HG02981 (cell line): Measurements from ENCODE around the gene ZCCHC10.

Source experiments
- ATAC-seq: cut with Tn5 transposase; IDR thresholded peaks from one replicate; pipeline ENCODE4 v1.9.1; 2021; ENCODE audit warnings: mild to moderate bottlenecking, moderate library complexity; ENCODE audit not compliant: unreplicated experiment

ZCCHC10 gene

DNA sequence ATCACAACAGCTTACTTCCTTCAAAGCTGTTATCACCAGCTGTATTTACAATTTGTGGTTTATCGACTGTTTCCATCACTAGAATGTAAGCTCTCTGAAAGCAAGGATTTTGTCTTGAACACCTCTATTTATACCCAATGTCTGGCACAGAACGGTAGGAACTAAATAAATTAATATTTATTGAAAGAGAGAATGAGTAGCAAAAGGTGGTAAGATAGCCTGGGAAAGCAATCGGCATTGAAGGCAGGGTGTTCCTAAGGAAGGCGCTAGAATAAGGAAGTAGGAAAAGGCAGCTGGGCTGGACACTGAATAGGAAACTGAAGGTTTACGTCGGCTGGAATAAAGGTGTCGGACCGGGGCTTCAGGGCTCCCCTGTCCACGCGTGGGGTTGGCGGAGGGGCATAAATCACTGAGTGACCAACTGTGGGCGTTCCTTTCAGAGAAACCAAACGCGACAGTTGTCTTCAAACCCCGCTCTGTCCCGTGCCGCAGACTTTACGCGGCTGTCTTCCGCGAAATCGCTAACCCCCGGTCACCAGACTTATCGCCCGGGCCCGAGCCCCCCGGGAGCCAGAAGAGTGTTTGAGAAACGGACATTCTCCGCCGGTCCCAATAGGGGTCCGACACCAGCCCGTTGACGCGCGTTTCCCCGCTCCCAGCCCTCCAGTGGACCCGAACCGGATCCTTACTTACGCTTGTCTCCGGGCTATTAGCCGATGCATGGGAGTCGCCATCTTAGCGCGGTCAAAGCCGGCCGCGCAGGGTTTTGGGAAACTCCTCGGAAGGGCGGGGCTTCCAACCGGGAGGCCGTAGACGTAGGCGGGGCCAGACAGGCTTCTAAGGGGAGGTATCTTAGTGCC lies at the start of gene ZCCHC10:
Gene ZCCHC10 (minus strand): TSS at position 746 of the 860 bp plus-strand sequence. CDS start 12 bp downstream, at position 734.
- peak; percentile 98 for ATAC-seq

DNA sequence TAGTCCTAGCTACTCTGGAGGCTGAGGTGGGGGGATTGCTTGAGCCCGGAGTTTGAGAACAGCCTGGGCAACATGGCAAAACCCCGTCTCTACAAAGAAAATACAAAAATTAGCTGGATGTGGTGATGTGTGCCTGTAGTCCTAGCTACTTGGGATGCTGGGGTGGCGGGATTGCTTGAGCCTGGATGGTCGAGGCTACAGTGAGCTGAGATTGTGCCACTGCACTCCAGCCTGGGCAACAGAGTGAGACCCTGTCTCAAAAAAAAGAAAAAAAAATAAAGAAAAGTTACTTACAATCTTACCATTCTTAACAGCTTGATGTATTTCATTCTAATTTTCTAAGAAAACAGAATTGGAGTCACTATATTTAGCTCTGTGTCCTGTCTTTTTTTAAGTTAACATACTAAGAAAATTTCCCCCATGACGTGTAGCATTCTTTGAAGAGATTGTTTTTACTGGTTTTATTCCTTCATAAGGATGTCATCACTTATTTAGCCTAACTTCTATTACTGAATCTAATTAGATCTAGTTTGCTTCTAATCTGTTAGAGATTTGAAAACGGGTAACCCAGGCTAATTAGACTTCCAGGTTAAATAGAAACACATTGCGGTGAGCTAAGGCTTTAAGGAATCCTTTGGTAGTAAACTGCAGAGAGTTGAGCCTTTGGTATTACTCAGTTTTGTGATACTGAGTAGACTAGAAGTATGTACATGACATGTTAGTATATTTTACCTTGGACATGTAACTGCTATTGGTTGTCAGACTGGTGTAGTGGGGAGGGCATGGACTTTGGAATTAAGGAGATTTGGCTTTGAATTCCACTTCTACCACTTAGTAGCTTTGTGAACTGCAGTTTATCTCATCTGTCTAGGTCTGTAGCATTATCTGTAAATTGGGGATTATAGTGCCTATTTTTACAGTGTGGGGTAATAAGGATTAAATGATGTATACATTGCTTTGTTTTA lies 49.5 kb upstream of the ZCCHC10 start:
- no peak for ATAC-seq

DNA sequence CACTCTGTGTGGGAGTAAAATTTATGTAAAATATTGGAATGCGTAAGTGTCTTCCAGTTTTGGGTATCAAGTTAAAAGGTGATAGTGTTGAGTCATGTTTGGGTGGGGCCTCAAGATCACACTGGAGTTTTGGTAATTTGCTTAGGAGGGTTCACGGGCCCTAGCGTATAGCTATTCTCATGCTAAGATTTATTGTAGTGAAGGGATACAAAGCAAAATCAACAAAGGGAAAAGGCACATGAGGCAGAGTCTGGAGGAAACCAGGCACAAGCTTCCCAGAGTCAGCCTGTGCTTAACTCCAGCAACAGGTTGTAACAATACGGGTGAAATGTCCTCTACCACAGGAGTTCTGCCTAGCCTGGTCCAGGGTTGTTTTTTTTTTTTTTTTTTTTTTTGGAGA lies 45.7 kb upstream of the ZCCHC10 start:
- ATAC-seq = no peak

DNA sequence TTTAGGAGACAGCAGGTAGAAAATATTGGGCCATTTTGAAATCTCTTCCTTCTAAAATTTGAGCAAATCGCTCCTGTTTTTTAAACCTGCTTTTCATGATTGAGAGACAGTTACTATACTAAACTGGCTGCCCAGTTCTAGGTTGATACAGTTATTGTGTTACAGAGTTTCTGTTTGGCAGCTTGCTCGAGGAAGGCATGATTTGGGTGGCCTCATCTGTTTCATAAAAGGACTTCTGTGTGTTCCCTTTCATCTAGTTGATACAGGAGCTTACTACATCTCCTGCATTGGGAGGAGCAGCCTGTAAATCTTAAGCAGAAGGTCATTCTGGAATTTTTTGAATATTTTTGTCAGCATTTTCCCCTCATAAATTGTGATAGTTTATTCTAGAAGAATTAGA lies 39.7 kb upstream of the ZCCHC10 start:
- ATAC-seq = no peak

DNA sequence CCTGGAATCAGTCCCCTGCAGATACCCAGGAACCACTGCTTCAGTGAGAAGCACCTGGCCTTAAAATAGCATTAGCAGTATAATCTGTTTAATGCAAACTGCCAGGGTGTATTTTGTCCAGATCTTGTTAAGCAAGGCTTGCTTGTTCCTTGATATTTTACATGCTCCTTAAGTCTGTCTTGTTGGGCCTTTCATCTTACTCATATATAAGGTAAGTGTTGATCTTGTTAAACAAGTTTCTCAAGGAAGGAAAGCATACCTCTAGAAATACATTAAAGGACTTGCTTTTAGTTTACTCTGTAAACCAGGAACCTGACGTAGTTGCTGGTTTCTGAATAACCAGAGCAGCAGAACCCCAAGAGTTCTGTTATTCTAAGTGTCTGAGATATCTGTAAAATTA lies 39.1 kb upstream of the ZCCHC10 start:
- no peak for ATAC-seq

DNA sequence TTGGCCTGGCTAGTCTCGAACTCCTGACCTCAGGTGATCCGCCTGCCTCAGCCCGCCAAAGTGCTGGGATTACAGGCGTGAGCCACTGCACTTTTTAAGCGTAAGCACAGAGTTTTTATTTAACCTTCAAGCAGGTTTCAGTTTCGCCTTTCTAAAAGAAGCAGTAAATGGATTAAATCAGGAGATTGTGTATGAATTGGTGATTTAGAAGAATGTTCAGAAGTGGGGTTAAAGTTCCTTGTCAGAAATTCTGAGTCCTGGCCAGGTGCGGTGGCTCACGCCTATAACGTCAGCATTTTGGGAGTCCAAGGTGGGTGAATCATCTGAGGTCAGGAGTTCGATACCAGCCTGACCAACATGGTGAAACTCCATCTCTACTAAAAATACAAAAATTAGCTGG lies 37.6 kb upstream of the ZCCHC10 start:
- ATAC-seq = no peak

DNA sequence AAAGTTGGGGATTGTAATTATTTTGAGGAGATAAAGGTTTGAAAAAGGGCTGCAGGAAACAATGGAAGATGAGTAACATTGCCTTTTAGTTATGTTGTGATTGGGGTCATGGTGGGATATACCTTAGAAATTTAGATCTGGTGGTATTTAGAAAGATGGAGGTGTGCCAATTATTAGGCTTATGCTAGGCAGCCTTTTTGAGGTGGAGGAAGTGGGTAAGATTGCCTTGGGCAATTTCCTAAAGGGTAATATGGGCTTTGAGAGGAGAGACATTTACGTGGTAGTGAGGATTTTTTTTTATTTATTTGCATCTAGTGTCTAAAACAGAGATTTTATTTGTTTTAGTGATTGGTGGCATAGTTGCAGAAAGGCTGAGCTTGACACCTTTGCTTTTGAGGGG lies 35.9 kb upstream of the ZCCHC10 start:
- ATAC-seq = no peak

DNA sequence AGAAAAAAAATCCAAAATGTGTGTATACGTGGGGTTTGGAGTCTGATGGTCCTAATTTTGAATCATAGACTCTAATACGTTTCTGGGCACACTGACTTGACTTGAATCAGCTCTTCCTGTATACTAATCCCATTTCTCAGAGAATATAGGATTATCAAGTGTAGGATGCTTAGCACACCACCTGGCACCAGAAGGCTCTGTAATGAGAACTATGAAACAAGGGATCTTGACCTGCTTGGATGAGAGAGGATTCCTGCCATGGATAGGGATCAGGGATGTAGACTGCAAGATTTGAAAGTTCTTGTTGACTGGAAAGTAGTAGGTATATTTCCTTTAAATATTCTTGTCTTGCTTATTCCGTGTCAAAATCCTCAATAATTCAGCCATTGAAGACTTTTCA lies 33.3 kb upstream of the ZCCHC10 start:
- ATAC-seq = no peak

DNA sequence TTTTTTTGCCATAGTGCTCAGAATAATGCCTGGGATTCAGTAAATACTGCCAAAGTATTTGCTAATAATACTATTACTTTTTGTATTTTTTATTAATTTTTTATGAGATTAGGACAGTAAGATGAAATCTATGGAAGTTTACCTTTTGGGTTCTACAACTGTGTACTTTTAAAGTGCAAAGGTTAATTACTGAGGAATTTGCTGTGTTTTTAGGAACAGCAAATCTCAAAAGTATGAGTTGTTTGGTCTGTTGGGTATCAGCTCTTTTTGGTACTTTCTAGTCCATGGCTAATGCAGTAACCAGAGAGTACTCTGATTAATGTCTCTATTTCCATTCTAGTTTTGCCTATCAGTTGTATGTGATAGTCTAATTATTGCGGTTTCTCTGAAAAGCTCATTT lies 30.5 kb upstream of the ZCCHC10 start:
- no peak for ATAC-seq

DNA sequence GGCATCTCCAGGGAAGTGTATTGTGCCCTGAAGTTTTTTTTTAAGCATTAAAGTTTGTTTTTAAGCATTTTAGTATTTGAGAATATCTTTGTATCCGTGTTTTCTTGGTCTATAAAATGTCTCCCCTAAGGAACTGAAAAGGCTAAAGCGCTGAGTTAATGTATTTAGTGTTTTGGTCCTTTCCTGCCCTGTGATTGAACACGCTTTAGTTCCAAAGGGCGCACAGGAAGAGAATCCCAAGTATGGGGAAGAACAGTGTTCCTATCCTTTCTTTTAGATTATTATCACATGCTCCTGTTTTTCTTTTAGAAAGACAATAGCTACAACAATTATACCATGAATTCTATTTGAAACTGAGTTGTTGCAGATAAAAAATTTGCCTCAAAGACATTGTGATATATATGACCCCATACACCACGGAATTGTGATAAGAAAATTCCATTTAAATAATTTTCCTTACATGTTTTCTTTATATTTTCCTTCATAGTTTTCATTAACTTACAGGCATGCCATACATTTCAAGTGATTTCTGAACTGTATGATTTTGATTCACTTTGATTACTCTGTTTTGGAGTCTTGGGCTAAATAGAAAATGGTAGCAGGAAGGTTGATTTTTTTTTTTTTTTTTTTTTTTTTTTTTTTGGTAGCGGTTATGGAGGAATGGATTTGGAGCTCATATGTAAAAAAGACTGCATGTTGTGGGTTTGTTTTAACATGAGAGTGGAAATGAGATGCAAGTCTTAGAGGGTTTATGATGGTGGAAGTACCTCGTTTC lies 28.5 kb upstream of the ZCCHC10 start:
- no peak for ATAC-seq

DNA sequence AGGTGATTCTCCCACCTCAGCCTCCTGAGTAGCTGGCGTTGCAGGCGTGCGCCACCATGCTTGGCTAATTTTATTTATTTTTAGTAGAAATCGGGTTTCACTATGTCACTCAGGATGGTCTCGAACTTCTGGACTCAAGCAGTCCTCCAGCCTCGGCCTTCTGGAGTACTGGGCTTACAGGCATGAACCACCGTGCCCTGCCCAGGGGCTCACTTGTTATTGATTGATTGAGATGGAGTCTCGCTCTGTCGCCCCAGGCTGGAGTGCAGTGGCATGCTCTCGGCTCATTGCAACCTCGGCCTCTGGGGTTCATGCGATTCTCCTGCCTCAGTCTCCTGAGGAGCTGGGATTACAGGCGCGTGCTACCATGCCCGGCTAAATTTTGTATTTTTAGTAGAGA lies 27.1 kb upstream of the ZCCHC10 start:
- no peak for ATAC-seq

DNA sequence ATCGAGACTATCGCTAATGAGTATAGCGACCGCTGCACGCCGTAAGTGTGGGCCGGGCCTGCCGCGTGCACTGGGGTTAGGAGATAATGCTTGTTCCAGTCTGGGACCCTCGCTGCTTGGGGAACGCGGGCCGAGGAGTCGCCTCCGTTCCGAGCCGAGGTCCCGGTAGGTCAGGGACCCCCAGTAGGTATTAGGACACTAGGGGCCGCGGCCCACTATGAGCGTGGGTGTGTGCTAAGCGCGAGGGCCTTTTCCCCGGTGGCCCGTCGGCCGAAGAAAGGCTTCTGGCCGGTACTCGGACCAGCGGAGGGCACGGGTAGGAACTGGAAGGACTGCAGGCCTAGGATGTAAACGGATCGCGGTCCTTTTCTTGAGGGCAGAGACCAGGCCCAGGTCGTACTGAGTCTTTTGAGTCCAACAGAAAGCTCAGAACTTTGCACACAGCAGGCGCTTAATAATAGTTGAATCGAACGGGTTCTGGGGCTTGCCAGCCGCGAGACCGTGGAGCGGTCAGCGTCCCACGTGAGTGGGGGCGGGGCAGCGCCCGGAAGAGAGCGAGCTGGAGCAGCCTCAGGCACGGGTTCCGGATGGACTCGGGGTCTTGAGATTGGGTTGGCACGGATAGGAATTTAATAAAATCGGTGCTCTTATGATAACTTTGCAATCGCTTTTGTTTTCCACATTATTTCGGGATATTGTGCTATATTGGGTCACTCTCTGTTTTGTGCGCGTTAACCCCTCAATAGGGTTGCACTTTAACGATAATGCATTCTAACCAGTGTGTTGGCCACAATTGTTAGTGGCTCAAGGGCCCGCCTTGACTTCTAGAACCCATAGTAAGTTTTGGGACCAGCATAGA lies 26.2 kb upstream of the ZCCHC10 start:
- ATAC-seq = peak; percentile 34

DNA sequence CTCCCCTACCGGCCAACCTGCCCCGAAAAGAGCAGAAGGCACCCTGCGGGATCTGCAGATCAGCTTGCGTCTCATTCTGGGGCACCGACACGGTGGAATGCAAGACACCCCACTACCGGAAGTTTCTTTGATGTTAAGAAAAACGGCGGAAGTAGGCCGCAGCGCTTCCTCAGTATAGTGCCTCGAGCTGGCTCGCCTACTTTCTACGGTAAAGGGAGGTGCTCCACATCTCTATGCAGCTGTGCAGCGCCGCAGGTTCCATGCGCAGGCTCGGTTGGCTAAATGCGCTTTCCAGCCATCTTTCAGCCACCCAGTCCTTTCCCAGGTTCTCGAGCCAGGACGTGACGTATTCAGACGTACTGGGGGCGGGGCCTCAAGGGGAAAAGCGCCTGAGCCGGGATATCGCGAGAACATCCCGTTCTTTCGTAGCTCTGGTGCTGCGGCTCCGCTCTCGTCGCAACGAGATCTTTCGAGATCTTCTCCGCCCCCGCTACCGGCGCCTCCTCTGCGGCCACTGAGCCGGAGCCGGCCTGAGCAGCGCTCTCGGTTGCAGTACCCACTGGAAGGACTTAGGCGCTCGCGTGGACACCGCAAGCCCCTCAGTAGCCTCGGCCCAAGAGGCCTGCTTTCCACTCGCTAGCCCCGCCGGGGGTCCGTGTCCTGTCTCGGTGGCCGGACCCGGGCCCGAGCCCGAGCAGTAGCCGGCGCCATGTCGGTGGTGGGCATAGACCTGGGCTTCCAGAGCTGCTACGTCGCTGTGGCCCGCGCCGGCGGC lies 25.4 kb upstream of the ZCCHC10 start, which contains the start of gene HSPA4:
Gene HSPA4 (plus strand): TSS at position 472 of the 775 bp plus-strand sequence. CDS start 238 bp downstream, at position 710.
- ATAC-seq = peak; percentile 81

DNA sequence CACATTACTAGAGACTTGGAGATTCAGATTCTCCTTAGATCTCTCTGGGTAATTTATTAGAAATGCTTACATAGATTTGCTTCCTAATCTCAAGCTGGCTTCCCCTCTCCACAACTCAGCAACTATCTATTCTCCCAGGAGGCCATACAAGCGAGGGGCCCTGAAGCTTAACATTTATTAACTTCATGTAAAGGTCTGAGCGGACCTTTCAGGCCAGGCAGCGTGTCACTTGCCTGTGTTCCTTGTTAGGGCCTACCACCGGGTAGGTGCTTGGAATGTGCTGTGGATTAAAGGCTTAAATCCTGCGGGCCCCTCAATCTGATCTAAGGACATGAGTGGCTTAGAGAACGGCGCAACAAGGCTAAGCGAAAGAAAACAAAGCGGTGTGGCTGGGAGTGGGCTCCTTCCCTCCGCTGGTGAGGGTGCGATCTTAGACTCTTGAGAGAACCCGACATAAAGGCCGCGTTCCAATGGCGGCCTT lies 24.8 kb upstream of the ZCCHC10 start:
- ATAC-seq = no peak

DNA sequence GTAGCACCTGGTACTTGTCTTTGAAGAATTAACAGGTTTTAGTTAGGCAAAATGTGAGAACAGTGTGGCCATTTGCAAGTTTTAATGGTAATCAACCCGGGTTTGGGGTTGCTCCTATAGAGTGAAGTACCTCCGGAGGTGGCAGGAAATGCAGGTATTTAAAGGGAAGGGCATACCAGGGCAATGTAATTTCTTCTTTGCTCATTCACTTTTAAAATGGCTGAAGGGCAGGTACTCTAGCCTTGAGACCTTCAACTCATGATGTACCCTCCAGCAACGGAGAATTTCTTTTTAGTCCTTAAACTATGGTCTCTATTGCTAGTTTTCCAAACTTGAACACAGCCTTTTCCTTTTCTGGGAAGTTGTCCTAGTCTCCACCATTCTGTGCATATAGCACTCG lies 24.2 kb upstream of the ZCCHC10 start:
- ATAC-seq = no peak

DNA sequence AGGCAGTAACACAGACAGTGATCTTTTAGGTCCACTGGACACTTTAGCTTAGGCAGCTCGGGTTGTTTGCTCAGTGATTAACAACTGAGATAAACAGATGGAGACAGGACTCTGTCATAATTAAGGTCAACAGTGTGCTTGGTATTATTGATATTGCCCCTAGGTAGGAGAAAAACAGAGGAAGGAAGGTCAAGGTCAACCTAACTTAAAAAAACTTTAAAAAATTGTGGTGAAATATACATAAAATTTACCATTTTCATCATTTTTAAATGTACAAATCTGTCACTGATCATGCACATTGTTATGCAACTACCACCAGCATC lies 23.3 kb upstream of the ZCCHC10 start:
- no peak for ATAC-seq

DNA sequence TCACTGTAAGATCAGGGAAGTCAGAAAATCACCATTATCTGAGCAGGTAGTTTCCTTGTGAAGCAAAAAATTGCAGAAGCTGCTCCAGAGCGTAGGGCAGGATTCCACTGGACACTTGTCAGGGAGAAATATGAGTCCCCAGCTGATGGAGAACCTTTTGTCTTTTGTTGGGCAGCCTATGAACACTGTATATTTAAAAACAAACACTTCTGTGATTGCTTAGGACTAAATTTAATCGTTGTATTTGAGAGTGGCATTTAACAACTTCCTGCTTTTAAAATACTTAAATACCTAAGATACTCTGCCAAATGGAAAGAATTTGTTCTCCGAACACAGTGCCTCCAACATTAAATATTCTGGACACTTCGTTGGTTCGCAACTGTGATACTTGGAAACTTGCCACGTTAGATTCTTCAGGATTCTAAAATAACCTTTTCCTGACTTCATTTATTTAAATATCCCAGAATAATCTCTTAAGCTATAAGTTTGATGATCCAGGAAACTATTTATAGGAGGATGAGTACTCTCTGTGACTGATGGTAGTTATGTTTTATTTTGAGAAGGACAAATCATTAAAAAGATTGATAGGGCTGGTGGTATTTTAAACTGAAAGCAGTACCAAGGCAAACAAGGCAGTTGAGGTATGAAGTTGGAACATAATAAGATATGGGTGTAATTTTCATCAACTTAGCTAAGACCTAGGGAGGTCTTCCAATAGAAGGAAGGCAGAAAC lies 22.8 kb upstream of the ZCCHC10 start:
- no peak for ATAC-seq

DNA sequence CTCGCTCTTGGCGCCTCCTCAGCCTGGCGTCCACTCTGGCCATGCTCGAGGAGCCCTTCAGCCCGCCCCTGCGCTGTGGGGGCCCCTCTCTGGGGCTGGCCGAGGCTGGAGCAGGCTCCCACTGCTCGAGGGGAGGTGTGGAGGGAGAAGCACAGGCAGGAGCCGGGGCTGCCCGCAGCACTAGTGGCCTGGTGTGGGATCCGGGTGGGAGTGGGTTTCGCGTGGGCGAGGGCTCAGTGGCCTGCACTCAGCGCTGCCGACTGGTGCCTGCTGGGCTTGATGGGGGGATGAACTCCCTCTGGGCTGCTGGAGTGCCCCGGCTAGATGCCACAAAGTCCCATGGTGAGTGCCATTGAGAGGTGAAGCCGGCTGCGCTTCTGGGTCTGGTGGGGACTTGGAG lies 21.1 kb upstream of the ZCCHC10 start:
- no peak for ATAC-seq
